BLaER1 (cell line): Measurements from ENCODE around the gene SMIM28.

Experiments used
- H3K27ac ChIP-seq: shearing (Covaris generic); formaldehyde crosslinking; 2 replicates; pipeline ENCODE4 v1.8.1; 2022
- H3K27me3 ChIP-seq: shearing (Covaris generic); formaldehyde crosslinking; 2 replicates; pipeline ENCODE4 v1.8.1; 2022
- H3K36me3 ChIP-seq: shearing (Covaris generic); formaldehyde crosslinking; 2 replicates; pipeline ENCODE4 v1.8.1; 2022
- H3K4me1 ChIP-seq: shearing (Covaris generic); formaldehyde crosslinking; 2 replicates; pipeline ENCODE4 v1.8.1; 2022
- H3K4me2 ChIP-seq: shearing (Covaris generic); formaldehyde crosslinking; 2 replicates; pipeline ENCODE4 v1.8.1; 2022
- H3K4me3 ChIP-seq: shearing (Covaris generic); formaldehyde crosslinking; 2 replicates; pipeline ENCODE4 v1.8.1; 2022
- H3K9ac ChIP-seq: shearing (Covaris generic); formaldehyde crosslinking; 2 replicates; pipeline ENCODE4 v1.8.1; 2022
- H3K9me3 ChIP-seq: shearing (Covaris generic); formaldehyde crosslinking; 2 replicates; pipeline ENCODE4 v1.8.1; 2022
- H4K20me1 ChIP-seq: shearing (Covaris generic); formaldehyde crosslinking; 2 replicates; pipeline ENCODE4 v1.8.1; 2022
- Cebpa-rat ChIP-seq: shearing (Covaris generic); IDR thresholded peaks from 2 replicates; pipeline ENCODE4 v1.8.1; 2022

SMIM28 gene

DNA sequence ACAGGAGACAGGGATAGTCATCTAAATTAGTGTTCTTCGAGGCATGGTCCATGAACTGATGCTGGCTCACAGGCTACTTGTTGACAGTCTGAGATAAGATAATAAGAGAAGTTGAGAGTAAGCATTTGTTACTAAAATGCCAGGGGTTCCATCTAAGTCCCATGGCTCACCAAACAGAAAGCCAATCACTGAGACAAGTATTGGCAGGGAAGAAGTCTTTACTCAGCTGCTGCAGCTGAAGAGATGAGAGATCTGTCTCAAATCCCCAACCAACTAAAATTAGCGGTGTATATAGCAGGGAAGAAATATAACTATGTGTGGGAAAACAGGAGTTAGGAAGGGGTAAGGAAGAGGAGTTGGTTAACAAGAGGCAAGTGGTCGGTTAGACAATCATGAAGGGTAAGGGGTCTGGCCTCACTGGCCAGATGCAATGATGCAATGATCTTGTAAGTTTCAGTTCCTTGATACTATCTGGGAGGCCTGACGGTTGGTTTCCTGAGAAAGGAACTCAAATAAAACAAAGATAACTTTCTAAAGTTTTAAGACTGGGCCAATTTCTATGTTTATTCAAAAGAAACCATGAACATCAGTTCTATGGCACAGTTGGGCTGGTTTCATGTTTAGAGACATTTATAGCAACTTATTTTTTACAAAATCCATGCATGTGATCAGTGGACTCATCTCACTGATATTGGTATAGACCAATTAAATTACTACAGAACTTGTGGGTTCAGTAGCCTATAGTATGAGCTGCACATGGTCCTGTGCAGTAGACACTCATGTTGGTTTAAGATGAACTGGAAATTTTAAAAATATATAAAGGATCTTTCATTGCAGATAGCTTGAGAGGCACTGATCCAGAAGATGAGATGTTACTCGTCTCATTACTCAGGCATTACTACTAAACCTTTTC lies 16.4 kb downstream of the SMIM28 start:
- H3K9ac ChIP-seq, result no peak overlapping the region
- H3K4me3 ChIP-seq, result no peak overlapping the region
- no peaks in the 10 kb centered on the region for H3K36me3 ChIP-seq
- no peaks in the 10 kb centered on the region for H4K20me1 ChIP-seq
- peak overlapping the region; percentile 52; the same call in 1 of the 2 replicates for H3K27ac ChIP-seq
- peak; percentile 52; the same call in 1 of the 2 replicates for TF ChIP-seq Cebpa-rat
- H3K4me1 ChIP-seq, result peaks cover 11% of the 10 kb centered on the region
- peak overlapping the region; percentile 49 for H3K4me2 ChIP-seq
- no peaks in the 10 kb centered on the region for H3K9me3 ChIP-seq
- no peaks in the 10 kb centered on the region for H3K27me3 ChIP-seq

DNA sequence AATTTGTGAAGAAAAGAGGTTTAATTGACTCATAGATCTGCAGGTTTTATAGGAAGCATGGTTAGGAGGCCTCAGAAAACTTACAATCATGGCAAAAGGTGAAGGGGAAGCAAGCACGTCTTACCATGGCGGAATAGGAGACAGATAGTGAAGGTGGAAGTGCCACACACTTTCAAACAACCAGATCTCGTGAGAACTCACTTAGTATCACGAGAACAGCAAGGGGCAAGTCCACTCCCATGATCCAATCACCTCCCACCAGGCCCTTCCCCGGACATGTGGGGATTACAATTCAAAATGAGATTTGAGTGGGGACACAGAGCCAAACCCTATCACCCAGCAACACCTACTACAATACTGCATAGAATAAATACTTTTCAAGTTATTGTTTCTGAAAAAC lies 19.0 kb downstream of the SMIM28 start:
- H3K36me3 ChIP-seq, result no peaks in the 10 kb centered on the region
- no peak overlapping the region for H3K4me3 ChIP-seq
- no peak overlapping the region for H3K4me2 ChIP-seq
- H4K20me1 ChIP-seq, result no peaks in the 10 kb centered on the region
- no peak for TF ChIP-seq Cebpa-rat
- peaks cover 11% of the 10 kb centered on the region for H3K4me1 ChIP-seq
- no peak overlapping the region for H3K9ac ChIP-seq
- H3K27ac ChIP-seq, result no peak overlapping the region
- no peaks in the 10 kb centered on the region for H3K27me3 ChIP-seq
- no peaks in the 10 kb centered on the region for H3K9me3 ChIP-seq

DNA sequence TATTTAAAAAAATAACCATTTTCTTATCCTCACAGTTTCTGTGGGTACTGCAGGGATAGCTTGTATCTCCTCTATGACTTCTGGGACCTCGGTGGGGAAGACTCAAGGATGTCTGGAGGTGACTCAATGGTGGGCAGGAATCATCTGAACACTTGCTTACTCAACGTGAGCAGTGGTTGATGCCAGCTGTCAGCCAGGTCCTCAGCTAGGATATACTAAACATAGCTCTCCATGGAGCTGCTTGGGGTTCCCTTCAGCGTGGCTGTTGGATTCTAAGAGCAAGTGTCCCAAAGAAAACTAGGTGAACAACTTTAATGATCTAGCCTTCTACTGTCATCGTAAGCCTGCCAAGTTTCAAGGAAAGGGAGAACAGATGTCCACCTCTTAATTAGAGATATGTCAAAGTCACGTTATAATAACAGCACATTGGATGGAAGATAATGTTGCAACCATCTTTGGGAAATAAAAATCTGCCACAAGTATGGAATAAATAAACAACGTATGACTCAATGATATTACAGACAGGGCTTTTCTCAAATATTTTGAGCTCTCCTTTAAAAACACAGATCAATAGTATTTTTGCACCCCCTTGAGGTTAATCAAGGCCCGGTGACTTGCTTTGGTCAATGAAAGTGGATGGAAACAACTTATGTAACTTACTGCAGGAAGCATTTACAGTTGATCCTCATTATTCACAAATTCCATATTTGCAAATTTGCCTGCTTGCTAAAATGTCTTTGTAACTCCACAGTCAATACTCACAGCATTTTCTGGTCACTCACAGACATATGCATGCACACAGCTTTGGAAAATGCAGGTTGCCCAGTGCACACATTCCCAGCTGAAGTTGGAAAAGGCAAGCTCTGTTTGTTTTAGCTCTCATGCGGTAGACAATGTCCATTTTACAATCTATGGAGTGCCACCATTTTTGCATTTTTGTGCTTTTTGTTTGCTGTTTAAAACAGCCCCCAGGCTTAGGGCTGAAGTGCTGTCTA lies 19.7 kb downstream of the SMIM28 start:
- Histone ChIP-seq H3K9ac (no peak overlapping the region), H4K20me1 (no peaks in the 10 kb centered on the region), H3K4me2 (no peak overlapping the region), H3K36me3 (no peaks in the 10 kb centered on the region), H3K9me3 (no peaks in the 10 kb centered on the region), H3K27ac (no peak overlapping the region), H3K4me3 (no peak overlapping the region), H3K4me1 (peaks cover 14% of the 10 kb centered on the region), H3K27me3 (no peaks in the 10 kb centered on the region)
- no peak for TF ChIP-seq Cebpa-rat

DNA sequence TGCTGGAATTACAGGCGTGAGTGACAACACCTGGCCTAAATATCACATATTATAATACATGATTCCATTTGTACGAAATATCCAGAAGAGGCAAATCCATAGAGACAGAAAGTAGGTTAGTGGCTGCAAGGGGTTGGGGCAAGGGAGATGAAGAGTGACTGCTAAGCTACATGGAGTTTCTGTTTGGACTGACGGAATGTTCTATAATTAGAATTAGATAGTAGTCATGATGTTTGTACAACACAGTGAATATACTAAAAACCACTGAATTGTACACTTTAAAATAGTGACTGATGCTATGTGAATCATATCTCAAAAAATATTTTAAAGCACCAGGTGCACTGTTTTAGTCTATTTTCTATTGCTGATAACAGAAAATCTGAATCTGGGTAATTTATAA lies 22.6 kb downstream of the SMIM28 start:
- TF ChIP-seq Cebpa-rat, result no peak
- Histone ChIP-seq H3K9me3 (no peaks in the 10 kb centered on the region), H4K20me1 (no peaks in the 10 kb centered on the region), H3K4me2 (no peak overlapping the region), H3K4me3 (no peak overlapping the region), H3K27me3 (no peaks in the 10 kb centered on the region), H3K4me1 (peaks cover 18% of the 10 kb centered on the region), H3K27ac (no peak overlapping the region), H3K9ac (no peak overlapping the region), H3K36me3 (no peaks in the 10 kb centered on the region)

DNA sequence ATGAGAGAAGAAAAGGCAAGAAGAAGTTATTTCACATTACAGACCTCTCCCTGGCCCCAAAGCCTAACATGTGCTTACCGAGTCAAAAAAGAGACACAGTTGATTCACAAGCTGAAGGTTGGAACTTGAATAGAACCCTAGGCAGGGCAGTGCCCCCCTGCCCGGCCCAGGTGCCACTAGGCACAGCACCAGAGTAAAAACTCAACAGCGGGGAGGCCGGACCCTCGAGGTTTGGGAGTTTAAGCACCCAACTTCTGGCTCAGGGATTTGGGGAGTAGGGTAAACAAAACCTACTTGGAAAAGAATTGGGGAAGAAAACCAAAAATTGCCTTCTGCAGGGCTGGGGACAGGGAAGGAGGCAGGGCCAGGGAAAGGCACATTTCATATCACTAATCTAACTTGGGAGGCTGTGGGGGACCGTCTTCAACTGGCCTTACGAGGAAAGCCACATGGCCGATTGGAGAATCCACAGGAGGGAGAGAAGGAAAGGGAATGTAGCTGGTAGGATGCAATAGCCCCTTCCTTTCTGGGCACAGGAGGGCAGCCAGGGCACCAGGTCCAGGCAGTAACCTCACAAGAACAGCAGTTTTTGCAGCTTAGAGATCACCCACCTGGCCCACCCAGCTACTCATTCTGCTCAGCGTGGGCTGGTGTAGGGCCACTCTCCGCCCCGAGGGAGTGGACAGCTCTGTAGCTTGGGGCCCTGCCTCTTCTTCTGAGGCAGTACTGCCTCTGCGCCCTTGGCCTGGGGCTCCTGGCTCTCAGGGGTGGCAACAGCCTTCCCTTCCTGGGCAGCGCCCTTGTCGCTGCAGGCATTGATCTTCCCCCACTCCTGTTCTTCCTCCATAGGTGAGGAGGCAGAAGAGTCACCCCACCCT lies 24.5 kb downstream of the SMIM28 start:
- Histone ChIP-seq H3K27me3 (no peaks in the 10 kb centered on the region), H3K9me3 (no peaks in the 10 kb centered on the region), H4K20me1 (no peaks in the 10 kb centered on the region; the same call in 1 of the 2 replicates), H3K36me3 (peaks cover 14% of the 10 kb centered on the region), H3K4me1 (peaks cover 21% of the 10 kb centered on the region), H3K4me2 (peak overlapping the region; percentile 94), H3K27ac (no peak overlapping the region), H3K9ac (peak overlapping the region; percentile 80; the same call in 1 of the 2 replicates), H3K4me3 (no peak overlapping the region)
- no peak for TF ChIP-seq Cebpa-rat

DNA sequence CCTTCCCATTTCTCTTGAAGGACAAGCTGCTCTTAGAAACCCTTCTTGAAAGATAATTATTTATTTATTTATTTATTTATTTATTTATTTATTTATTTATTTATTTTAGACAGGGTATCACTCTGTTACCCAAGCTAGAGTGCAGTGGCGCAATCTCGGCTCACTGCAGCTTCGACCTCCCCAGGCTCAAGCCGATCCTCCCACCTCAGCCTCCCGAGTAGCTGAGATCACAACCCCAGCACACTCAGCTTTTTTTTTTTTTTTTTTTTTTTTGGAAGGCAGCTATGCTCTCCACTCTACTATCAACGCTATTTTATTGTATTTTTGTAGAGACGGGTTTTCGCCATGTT lies 25.1 kb downstream of the SMIM28 start:
- H3K4me2 ChIP-seq, result peak overlapping the region; percentile 94
- peaks cover 20% of the 10 kb centered on the region for H3K36me3 ChIP-seq
- peaks cover 21% of the 10 kb centered on the region for H3K4me1 ChIP-seq
- peak overlapping the region; percentile 73 for H3K4me3 ChIP-seq
- no peaks in the 10 kb centered on the region for H3K27me3 ChIP-seq
- no peaks in the 10 kb centered on the region; the same call in 1 of the 2 replicates for H4K20me1 ChIP-seq
- peak overlapping the region; percentile 80 for H3K9ac ChIP-seq
- H3K27ac ChIP-seq, result peak overlapping the region; percentile 85
- TF ChIP-seq Cebpa-rat, result no peak
- H3K9me3 ChIP-seq, result no peaks in the 10 kb centered on the region

DNA sequence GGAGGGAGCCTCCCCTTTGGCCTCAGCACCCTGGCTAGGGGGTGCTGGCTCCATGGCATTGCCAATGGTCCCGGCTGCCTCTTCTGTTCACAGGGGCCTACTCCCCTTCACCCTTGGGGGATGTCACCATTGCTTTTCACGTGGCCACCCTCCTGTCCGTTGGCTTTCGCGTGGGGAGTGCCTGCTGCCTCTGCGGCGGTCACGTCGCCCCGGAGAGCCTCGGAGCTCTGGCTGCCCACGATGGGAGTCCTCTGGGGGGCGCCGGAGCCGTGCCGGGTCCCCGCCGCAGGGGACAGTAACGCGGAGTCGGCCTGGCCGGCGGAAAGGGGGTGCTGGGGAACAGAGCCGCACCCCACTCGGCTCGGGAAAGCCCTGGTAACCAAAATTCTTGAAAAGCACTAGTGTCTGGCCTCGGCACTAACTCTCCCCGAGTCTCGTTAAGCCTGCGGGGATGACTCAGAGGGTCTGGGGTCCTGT lies 25.7 kb downstream of the SMIM28 start:
- Histone ChIP-seq H3K9ac (peak overlapping the region; percentile 80), H3K4me2 (peak overlapping the region; percentile 94), H3K4me1 (peaks cover 21% of the 10 kb centered on the region), H3K36me3 (peaks cover 26% of the 10 kb centered on the region), H3K27ac (peak overlapping the region; percentile 85), H3K4me3 (peak overlapping the region; percentile 73), H4K20me1 (no peaks in the 10 kb centered on the region; the same call in 1 of the 2 replicates), H3K9me3 (no peaks in the 10 kb centered on the region), H3K27me3 (no peaks in the 10 kb centered on the region)
- no peak for TF ChIP-seq Cebpa-rat

DNA sequence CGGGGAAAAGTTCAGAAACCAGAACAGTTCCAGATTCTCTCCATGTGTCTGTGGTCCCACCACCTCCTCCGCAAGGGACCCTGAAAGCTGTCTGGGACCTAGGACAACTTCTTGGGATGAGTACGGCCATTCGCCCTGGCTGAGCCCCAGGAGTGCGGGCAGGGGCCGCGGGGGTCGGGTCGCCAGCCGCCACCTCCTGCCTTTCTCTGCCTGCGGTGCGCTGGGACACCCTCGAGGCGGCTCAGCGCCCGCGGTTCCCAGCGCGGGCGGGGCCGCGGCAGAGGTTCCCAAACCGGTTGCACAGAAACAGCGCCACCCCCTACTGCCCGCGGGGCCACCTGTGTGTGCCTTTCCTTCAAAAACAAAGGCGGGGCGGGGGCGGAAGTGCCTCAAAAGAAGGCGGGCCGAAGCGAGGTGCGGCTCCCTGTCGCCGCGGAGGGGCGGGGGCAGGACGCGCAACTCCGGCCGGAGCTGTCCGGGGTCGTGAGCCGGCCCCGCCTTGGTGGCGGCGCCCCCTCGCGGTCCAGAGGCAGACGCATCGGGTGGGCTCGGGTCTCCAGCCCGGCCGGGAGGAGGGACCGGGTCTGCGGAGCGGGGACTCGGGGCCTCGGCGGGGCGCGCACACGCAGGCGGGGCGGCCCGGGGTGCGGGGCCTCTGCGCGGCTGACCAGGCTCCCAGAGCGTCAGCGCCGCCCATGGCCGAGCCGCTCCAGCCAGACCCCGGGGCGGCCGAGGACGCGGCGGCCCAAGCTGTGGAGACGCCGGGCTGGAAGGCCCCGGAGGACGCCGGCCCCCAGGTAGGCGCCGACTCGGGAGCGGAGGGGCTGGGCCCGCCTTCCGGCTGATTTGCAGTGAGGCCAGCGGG lies 26.3 kb downstream of the SMIM28 start, which contains the start of gene HEBP2:
Gene HEBP2 (plus strand): TSS at position 423 of the 865 bp plus-strand sequence. CDS start 273 bp downstream, at position 696.
- Histone ChIP-seq H3K27me3 (no peaks in the 10 kb centered on the region), H3K9ac (peak within 1 kb of the TSS; percentile 80), H3K4me2 (peak within 1 kb of the TSS; percentile 94), H4K20me1 (peaks cover 4% of the 10 kb centered on the region; the same call in 1 of the 2 replicates), H3K9me3 (no peaks in the 10 kb centered on the region), H3K4me1 (peaks cover 21% of the 10 kb centered on the region), H3K27ac (peak within 1 kb of the TSS; percentile 85), H3K36me3 (peaks cover 33% of the 10 kb centered on the region), H3K4me3 (peak within 1 kb of the TSS; percentile 73)
- no peak for TF ChIP-seq Cebpa-rat
